Muscle layer of colon (tissue), 2 donors: ENCODE data around the gene KRT86.

Source experiments
- H3K27ac ChIP-seq: one replicate; pipeline ENCODE4 v1.7.0; 2013; ENCODE audit warnings: low read depth, mild to moderate bottlenecking, low read length, moderate library complexity
- H3K27me3 ChIP-seq, 2 donors: one replicate each; pipeline ENCODE4 v1.7.0; 2013; ENCODE audit warnings: low read length in 2 of 2, mild to moderate bottlenecking in 2 of 2; ENCODE audit not compliant: insufficient read depth in 2 of 2, control insufficient read depth in 1 of 2
- H3K36me3 ChIP-seq: one replicate; pipeline ENCODE4 v1.7.0; 2013; ENCODE audit warnings: mild to moderate bottlenecking, low read length; ENCODE audit not compliant: insufficient read depth
- H3K4me1 ChIP-seq: one replicate; pipeline ENCODE4 v1.7.0; 2013; ENCODE audit warnings: mild to moderate bottlenecking, low read length; ENCODE audit not compliant: insufficient read depth
- H3K4me3 ChIP-seq, 2 donors: one replicate each; pipeline ENCODE4 v1.7.0; 2013; ENCODE audit warnings: low read length in 2 of 2, low read depth in 1 of 2, mild to moderate bottlenecking in 1 of 2, moderate library complexity in 1 of 2
- H3K9ac ChIP-seq: one replicate; pipeline ENCODE4 v1.7.0; 2013; ENCODE audit warnings: low read length
- H3K9me3 ChIP-seq: one replicate; pipeline ENCODE4 v1.7.0; 2013; ENCODE audit warnings: mild to moderate bottlenecking, low read length
- donor health status: abdominal sarcoma.
- donor health status: Adenocarcinoma of cecum.

Gene KRT86

DNA sequence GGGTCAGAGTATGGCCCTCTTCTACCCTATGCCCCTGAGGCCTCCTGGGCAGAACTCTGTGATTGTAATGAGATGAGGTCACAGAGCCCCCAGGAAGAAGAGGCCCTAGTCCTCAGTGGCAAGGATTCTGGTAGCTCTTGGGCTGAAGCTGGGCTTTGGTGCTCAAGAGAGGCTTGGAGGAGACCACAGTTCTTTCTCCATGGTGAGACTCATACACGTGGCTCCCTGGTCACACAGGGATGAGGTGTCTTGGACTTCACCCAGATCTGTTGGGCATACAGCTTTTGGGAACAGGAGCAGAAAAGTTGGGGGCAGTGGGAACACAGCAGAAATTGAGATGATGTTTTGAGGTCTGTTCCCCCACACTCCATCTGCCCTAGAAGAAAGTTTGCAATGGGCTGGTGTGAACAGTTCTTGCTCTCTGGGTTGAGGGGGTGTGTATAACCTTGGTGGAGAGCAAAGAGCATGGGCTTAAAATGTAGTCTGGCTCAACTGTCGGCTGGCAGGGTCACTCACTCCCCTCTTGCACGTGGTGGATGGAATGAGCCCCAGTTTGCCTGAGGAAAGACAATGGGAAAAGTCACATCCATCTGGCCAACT lies at the start of gene KRT86:
Gene KRT86, plus strand, starts transcription at position 125 of the 600 bp plus-strand sequence. CDS start 27,272 bp downstream, outside the sequence.
- Histone ChIP-seq H3K27me3 (no peaks in the 10 kb centered on the region), H3K36me3 (no peaks in the 10 kb centered on the region), H3K9ac (no peak within 1 kb of the TSS), H3K9me3 (no peaks in the 10 kb centered on the region), H3K4me3 (no peak within 1 kb of the TSS), H3K4me1 (peaks cover 7% of the 10 kb centered on the region), H3K27ac (no peak within 1 kb of the TSS)

GRCh38 chr12:52225752-52226151 lies 48.7 kb upstream of the KRT86 start:
- H3K4me1 ChIP-seq, result no peaks in the 10 kb centered on the region
- peaks cover 0 to 6% of the 10 kb centered on the region in 2 donors for H3K27me3 ChIP-seq
- H3K4me3 ChIP-seq, result no peak overlapping the region
- H3K27ac ChIP-seq, result no peak overlapping the region
- no peaks in the 10 kb centered on the region for H3K36me3 ChIP-seq
- H3K9ac ChIP-seq, result no peak overlapping the region
- H3K9me3 ChIP-seq, result no peaks in the 10 kb centered on the region

- H3K27ac ChIP-seq, result no peak overlapping the region
- peaks cover 0 to 6% of the 10 kb centered on the region in 2 donors for H3K27me3 ChIP-seq
- H3K36me3 ChIP-seq, result no peaks in the 10 kb centered on the region
- H3K9ac ChIP-seq, result no peak overlapping the region
- H3K4me1 ChIP-seq, result no peaks in the 10 kb centered on the region
- no peak overlapping the region for H3K4me3 ChIP-seq
- H3K9me3 ChIP-seq, result no peaks in the 10 kb centered on the region
Measured at GRCh38 chr12:52226446-52226845, 48.0 kb upstream of the KRT86 start.

DNA sequence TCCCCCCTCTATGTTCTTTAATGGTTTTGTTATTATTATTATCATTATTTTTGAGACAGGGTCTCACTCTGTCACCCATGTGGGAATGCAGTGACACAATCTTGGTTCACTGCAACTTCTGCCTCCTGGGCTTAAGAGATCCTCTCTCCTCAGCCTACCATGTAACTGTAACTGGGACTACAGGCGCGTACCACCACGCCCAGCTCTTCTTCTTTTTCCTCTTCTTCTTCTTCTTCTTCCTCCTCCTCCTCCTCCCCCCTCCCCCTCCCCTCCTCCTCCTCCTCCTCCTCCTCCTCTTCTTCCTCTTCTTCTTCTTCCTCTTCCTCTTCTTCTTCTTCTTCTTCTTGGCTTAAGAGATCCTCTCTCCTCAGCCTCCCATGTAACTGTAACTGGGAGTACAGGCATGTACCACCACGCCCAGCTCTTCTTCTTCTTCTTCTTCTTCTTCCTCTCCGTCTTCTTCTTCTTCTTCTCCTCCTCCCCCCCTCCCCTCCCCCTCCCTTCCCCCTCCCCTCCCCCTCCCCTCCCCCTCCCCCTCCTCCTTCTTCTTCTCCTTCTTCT lies 46.8 kb upstream of the KRT86 start:
- H3K9me3 ChIP-seq, result no peaks in the 10 kb centered on the region
- H3K4me1 ChIP-seq, result no peaks in the 10 kb centered on the region
- H3K4me3 ChIP-seq, result no peak overlapping the region
- H3K27ac ChIP-seq, result no peak overlapping the region
- peaks cover 5 to 12% of the 10 kb centered on the region in 2 donors for H3K27me3 ChIP-seq
- no peaks in the 10 kb centered on the region for H3K36me3 ChIP-seq
- H3K9ac ChIP-seq, result no peak overlapping the region

GRCh38 chr12:52228366-52228765 lies 46.1 kb upstream of the KRT86 start:
- Histone ChIP-seq H3K4me3 (no peak overlapping the region), H3K27me3 (peaks cover 5 to 19% of the 10 kb centered on the region in 2 donors)

GRCh38 chr12:52228931-52229330 lies 45.5 kb upstream of the KRT86 start:
- no peak overlapping the region for H3K27ac ChIP-seq
- peaks cover 5 to 24% of the 10 kb centered on the region in 2 donors for H3K27me3 ChIP-seq
- no peaks in the 10 kb centered on the region for H3K36me3 ChIP-seq
- H3K9me3 ChIP-seq, result no peaks in the 10 kb centered on the region
- H3K9ac ChIP-seq, result no peak overlapping the region
- H3K4me3 ChIP-seq, result no peak overlapping the region
- H3K4me1 ChIP-seq, result no peaks in the 10 kb centered on the region

More at GRCh38 chr12:52228366-52228765, 46.1 kb upstream of the KRT86 start:
- H3K27ac ChIP-seq, result no peak overlapping the region
- H3K36me3 ChIP-seq, result no peaks in the 10 kb centered on the region
- no peaks in the 10 kb centered on the region for H3K4me1 ChIP-seq
- no peaks in the 10 kb centered on the region for H3K9me3 ChIP-seq
- no peak overlapping the region for H3K9ac ChIP-seq

DNA sequence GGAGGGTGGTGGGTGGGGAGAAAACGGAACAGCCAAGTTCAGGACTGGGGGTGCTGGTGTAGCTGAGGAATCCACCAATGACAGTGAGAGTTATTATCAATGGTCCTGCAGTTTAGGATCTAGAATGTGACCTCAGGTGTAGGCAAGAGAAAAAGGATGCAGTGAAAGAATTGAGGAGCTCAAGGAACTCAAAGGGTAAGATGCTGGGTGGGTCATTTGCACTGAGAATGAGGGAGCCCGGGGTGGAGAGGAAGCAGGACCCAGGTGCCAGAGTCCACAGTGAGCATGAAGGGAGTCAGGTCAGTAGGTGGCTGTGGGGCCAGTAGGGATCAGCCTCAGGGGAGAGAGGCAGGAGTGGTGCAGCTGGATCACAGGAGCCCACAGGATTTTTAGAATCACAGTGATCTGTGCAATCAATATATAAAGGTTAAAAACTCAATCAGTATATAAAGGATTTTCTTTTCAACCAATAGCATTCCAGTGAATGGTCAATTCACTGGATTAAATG lies 44.6 kb upstream of the KRT86 start:
- Histone ChIP-seq H3K27ac (no peak overlapping the region), H3K27me3 (peaks cover 5 to 27% of the 10 kb centered on the region in 2 donors), H3K4me1 (no peaks in the 10 kb centered on the region)

GRCh38 chr12:52230364-52231281 lies 43.8 kb upstream of the KRT86 start:
- no peak overlapping the region for H3K9ac ChIP-seq
- no peaks in the 10 kb centered on the region for H3K9me3 ChIP-seq
- peaks cover 5 to 27% of the 10 kb centered on the region in 2 donors for H3K27me3 ChIP-seq
- no peak overlapping the region for H3K27ac ChIP-seq
- no peaks in the 10 kb centered on the region for H3K36me3 ChIP-seq
- no peaks in the 10 kb centered on the region for H3K4me1 ChIP-seq
- H3K4me3 ChIP-seq, result no peak overlapping the region

More for the DNA sequence above, 44.6 kb upstream of the KRT86 start:
- no peaks in the 10 kb centered on the region for H3K9me3 ChIP-seq
- H3K36me3 ChIP-seq, result no peaks in the 10 kb centered on the region
- H3K4me3 ChIP-seq, result no peak overlapping the region
- no peak overlapping the region for H3K9ac ChIP-seq

DNA sequence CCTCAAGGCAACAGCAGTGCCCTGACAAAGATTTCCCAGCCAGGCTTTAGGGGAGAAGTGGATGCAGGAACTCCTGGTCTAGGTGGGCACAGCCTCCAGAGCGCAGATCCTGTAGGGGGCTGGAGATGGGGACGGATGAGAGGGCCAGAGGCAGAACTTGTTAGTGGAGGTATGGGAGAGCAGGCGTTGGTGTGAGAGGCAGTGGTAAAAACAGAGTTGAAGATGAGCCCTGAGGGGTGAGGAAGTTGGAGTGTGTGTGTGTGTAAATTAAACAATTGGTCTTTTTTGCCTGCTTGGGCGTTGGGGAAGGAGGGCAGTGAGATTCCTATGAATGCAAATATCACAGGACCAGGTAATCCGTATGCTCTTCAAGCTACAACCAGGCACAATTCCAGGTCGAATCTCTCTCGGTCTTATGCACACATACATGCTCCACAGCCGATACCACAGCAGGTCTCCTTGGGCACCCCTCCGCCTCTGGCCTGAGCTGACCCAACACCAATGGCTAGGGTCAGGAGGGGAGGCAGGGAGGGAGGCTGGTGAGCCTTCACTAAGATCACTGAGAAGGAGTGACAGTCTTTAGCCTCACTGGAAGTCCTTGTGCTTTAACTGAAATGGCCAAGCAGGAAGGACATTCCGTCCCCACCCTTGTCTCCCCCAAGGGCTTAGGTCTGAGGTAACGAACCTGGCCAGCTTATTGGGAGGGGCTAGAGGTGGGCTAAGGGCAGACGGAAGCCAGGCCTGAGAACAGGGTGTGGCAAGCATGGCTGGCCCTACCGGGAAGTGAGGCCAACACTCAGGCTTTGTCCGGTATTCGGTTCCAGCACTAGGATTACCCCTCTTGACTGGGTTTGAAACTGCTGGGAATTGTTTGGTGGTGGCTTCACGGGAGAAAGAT lies 42.9 kb upstream of the KRT86 start:
- H3K27me3 ChIP-seq, result peaks cover 5 to 27% of the 10 kb centered on the region in 2 donors
- no peak overlapping the region for H3K9ac ChIP-seq

DNA sequence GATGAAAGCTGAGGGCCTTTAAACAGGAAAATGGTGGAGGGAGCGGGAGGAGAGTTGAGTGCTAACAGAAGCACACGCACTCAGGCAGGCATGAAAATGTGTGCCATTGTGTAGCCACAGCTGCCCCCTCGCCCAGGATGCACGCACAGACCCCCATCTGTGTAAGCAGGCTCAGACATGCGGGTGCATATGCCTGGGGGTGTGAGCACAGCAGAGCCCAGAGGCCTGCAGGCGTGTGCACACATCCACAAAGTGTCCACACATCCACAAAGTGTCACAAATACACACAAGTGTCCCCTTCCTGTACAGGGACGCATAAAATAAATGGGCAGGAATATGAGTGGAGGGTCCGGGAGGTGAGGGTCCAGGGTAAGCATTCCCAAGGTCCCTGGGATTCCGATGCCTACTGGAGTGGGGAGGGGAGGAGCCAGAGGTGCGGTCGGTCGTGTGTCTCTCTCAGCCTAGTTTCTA lies 42.2 kb upstream of the KRT86 start:
- Histone ChIP-seq H3K9ac (no peak overlapping the region), H3K27ac (no peak overlapping the region), H3K4me3 (no peak overlapping the region), H3K4me1 (no peaks in the 10 kb centered on the region), H3K36me3 (no peaks in the 10 kb centered on the region), H3K9me3 (no peaks in the 10 kb centered on the region), H3K27me3 (peaks cover 5 to 27% of the 10 kb centered on the region in 2 donors)

More for the DNA sequence above, 42.9 kb upstream of the KRT86 start:
- Histone ChIP-seq H3K27ac (no peak overlapping the region), H3K9me3 (no peaks in the 10 kb centered on the region), H3K4me1 (no peaks in the 10 kb centered on the region), H3K4me3 (no peak overlapping the region), H3K36me3 (no peaks in the 10 kb centered on the region)
